NCI-H526 (cell line): Measurements from ENCODE around the gene APBB2.

ENCODE experiments used
- DNase-seq, 2 experiments: peaks; one replicate each; lab custom pipeline; 2025; lab: John Stamatoyannopoulos, UW

The APBB2 gene

GRCh38 chr4:41098093-41099048 lies 116.0 kb downstream of the APBB2 start:
- no peak for DNase-seq

GRCh38 chr4:41095973-41096372 lies 118.4 kb downstream of the APBB2 start:
- DNase-seq, result no peak

- no peak for DNase-seq
These were observed 119.0 kb downstream of the APBB2 start for GRCh38 chr4:41095192-41095872.

GRCh38 chr4:41092128-41092527 lies 122.2 kb downstream of the APBB2 start:
- DNase-seq, result no peak

- peak in 1 of 2 experiments; percentile 3 for DNase-seq
These were observed 132.5 kb downstream of the APBB2 start for GRCh38 chr4:41081847-41082246.

GRCh38 chr4:41080976-41081375 lies 133.4 kb downstream of the APBB2 start:
- DNase-seq, result no peak

- peak; percentile 94 to 97 for DNase-seq
These were observed 134.3 kb downstream of the APBB2 start for GRCh38 chr4:41079881-41080560.

- peak in 1 of 2 experiments; percentile 3 for DNase-seq
These were observed 136.7 kb downstream of the APBB2 start for GRCh38 chr4:41077628-41078027.

GRCh38 chr4:41076481-41076880 lies 137.9 kb downstream of the APBB2 start:
- no peak for DNase-seq

GRCh38 chr4:41074215-41074614 lies 140.1 kb downstream of the APBB2 start:
- no peak for DNase-seq

- DNase-seq, result no peak
These were observed 142.1 kb downstream of the APBB2 start for GRCh38 chr4:41072021-41072777.

GRCh38 chr4:41070516-41071281 lies 143.6 kb downstream of the APBB2 start:
- DNase-seq, result no peak

GRCh38 chr4:41069838-41070237 lies 144.5 kb downstream of the APBB2 start:
- no peak for DNase-seq

- no peak for DNase-seq
These were observed 145.1 kb downstream of the APBB2 start for GRCh38 chr4:41069257-41069656.

GRCh38 chr4:41067369-41067768 lies 147.0 kb downstream of the APBB2 start:
- no peak for DNase-seq

- no peak for DNase-seq
These were observed 148.3 kb downstream of the APBB2 start for GRCh38 chr4:41066049-41066448.

- DNase-seq, result peak; percentile 19 to 36
These were observed 148.8 kb downstream of the APBB2 start for GRCh38 chr4:41065434-41066006.

- DNase-seq, result no peak
These were observed 149.4 kb downstream of the APBB2 start for GRCh38 chr4:41064953-41065352.

- no peak for DNase-seq
These were observed 152.7 kb downstream of the APBB2 start for GRCh38 chr4:41061482-41062185.
